Esophagus squamous epithelium (tissue), 4 donors: ENCODE results near the gene BMPER.

Experiments
- POLR2A ChIP-seq, 4 donors: fragments of 450-650 bp; IDR thresholded peaks; one replicate each; pipeline ENCODE4 v1.6.1; 2017; ENCODE audit warnings: antibody characterized with exemption in 4 of 4, mild to moderate bottlenecking in 4 of 4, moderate library complexity in 3 of 4
- TF ChIP-seq, protein P1 (sequence below), 6 experiments: fragments of 450-650 bp in 4 of 6; fragments of 200-600 bp in 2 of 6; sonication (generic) in 2 of 6; IDR thresholded peaks; one replicate each; pipeline ENCODE4 v1.5.1; 2016 to 2019; ENCODE audit warnings: antibody characterized with exemption in 6 of 6, mild to moderate bottlenecking in 4 of 6, moderate library complexity in 4 of 6

DNA sequence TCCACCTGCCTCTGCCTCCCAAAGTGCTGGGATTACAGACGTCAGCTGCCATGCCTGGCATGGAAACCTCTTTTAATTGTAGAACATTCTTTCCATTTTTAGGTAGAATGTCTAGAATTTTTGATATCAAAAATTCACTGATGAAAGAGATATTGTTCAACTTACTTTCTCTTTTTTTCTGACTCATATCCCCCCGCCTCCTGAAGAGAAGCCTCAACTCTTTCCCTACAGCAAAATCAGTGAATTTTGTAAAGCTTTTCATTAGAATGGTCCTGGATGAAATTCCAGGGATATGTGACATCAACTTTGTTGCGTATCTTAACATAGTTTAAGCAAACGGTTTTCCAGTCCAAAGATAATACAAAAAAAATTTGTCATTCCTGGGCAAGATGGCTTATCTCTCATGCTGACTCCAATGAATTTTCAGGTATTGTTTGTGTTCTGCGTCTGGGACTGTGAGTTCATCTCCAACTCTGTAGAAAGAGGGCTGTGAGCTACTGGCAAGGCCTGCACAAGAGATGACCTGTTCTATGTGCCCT is 256.8 kb downstream of the BMPER start:
- TF ChIP-seq, protein P1, sequence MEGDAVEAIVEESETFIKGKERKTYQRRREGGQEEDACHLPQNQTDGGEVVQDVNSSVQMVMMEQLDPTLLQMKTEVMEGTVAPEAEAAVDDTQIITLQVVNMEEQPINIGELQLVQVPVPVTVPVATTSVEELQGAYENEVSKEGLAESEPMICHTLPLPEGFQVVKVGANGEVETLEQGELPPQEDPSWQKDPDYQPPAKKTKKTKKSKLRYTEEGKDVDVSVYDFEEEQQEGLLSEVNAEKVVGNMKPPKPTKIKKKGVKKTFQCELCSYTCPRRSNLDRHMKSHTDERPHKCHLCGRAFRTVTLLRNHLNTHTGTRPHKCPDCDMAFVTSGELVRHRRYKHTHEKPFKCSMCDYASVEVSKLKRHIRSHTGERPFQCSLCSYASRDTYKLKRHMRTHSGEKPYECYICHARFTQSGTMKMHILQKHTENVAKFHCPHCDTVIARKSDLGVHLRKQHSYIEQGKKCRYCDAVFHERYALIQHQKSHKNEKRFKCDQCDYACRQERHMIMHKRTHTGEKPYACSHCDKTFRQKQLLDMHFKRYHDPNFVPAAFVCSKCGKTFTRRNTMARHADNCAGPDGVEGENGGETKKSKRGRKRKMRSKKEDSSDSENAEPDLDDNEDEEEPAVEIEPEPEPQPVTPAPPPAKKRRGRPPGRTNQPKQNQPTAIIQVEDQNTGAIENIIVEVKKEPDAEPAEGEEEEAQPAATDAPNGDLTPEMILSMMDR (IDR thresholded peaks at IDR 0.05): no peak
- no peak for TF ChIP-seq POLR2A (IDR thresholded peaks at IDR 0.05)
